SK-N-SH (cell line): ENCODE measurements around the gene PPEF1. TPM values are rescaled to one million over a fixed set of nuclear protein-coding genes. Genes with fewer than 3 reads are reported as not detected.

Experiments
- polyA plus RNA-seq, 3 experiments: library from polyadenylated mRNA; depleted of rRNA; stranded (reverse); fragments of >200 nt; gene quantifications; 2 replicates each; pipeline ENCODE4 v1.2.3, GENCODE V29; 2012

Gene PPEF1
- polyA plus RNA-seq, 1 of the 3 experiments (the other 2 are of a cell fraction) = 0.16 TPM

Other genes with a start within 250 kb of the PPEF1 start
- gene RS1, start 35.5 kb upstream of the PPEF1 start, polyA plus RNA-seq (2012; rRNA removed) = not detected in 2 replicates